ENCODE measurements around the gene HDAC4.

The HDAC4 gene

DNA sequence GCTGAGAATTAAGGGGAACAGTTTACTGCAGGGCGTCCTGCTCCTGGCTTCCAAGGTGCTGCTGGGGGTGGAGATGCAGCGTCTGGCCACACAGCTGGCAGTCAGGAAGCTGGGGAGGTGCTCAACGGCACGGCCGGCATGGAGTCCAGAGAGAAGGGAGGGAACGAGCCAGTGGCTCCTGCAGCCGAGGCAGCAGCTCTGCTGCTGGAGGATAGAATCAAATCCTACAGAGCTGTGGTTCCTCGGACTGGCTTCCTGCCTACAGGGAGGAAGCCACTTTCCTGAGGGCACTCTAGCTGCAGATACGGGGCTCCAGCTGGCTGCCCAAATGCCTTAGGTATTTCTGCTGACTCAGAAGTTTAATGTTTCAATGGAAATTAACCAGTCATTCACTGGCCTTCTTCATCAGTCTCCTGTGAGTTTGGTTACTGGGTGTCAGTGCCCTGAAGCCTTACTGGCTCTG lies 286.7 kb downstream of the HDAC4 start:
- DNase-seq (ENCODE audit: low read depth): no peak
- TF ChIP-seq, protein P1, sequence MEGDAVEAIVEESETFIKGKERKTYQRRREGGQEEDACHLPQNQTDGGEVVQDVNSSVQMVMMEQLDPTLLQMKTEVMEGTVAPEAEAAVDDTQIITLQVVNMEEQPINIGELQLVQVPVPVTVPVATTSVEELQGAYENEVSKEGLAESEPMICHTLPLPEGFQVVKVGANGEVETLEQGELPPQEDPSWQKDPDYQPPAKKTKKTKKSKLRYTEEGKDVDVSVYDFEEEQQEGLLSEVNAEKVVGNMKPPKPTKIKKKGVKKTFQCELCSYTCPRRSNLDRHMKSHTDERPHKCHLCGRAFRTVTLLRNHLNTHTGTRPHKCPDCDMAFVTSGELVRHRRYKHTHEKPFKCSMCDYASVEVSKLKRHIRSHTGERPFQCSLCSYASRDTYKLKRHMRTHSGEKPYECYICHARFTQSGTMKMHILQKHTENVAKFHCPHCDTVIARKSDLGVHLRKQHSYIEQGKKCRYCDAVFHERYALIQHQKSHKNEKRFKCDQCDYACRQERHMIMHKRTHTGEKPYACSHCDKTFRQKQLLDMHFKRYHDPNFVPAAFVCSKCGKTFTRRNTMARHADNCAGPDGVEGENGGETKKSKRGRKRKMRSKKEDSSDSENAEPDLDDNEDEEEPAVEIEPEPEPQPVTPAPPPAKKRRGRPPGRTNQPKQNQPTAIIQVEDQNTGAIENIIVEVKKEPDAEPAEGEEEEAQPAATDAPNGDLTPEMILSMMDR (conservative IDR thresholded peaks at IDR 0.05; ENCODE audit: low read depth, low read length): no peak
- H3K4me3 ChIP-seq (ENCODE audit: low read length): no peak overlapping the region

DNA sequence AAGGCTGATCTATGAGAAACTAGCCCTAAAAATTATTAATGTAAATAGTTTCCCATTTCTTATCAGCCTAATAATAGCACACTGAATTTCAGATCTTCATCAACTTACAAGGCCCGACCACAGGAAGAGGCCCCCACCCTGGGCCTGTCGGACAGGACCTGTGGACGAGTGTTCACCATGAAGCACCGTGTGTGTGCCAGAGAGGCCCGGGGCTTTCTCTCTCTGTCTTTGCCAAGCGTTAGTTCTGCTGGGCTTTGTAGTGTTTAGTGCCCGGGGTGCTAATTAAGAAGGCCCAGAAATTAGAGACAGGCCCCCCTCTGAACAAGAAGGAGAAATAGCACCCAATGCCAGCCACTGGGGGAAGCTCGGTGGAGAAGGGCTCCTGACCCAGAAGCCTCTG lies 287.2 kb downstream of the HDAC4 start:
- no peak for DNase-seq (ENCODE audit: low read depth)
- H3K4me3 ChIP-seq (ENCODE audit: low read length): no peak overlapping the region
- TF ChIP-seq, protein P1 (conservative IDR thresholded peaks at IDR 0.05; ENCODE audit: low read depth, low read length): no peak

DNA sequence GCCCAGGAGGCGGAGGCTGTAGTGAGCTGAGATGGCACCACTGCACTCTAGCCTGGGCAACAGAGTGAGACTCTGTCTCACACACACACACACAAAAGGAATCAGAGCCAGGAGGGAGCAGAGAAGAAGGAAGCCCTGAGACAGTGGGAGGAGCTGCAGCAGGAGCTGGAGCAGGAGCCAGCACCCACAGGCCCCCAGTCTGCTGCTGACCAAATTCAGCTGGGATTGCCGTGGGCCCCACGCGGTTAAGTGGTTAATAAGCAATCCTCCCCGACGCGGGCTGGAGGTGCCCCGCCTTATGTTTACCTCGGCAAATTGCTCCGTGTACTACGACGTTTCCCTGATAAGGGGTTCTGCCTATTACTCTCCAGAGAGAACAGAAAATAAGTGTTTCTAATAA lies 287.6 kb downstream of the HDAC4 start:
- TF ChIP-seq, protein P1 (conservative IDR thresholded peaks at IDR 0.05; ENCODE audit: low read depth, low read length): no peak
- no peak for DNase-seq (ENCODE audit: low read depth)
- no peak overlapping the region for H3K4me3 ChIP-seq (ENCODE audit: low read length)

DNA sequence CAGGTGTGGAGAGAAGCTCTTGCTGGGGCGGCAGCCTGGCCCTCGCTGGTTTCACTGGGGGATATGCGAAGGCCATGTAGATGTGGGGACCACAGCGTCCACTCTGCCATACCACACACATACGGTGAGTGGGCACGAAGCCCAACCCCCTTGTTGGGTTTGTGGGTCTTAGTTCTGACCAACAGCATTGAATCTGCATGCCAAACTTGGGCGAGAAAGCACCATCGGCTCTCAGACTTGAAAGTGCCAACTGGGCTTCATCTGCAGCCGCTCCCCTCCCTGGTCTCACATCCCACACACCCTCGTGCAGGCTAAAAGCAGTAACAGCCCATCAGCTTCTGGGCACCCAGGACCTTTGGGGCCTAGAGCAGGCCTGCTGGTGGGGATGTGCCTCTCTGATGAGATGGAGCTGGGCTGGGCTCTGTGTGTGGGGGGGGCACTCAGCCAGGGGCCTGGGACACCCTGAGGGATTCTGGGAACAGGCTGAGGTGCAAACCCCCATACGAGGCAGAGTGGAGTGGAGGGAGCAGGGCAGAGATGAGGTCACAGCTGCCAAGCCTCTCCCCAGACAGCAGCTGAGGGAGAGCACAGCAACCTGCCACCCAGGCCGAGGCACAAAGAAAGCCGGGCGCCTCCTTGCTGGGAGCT lies 288.6 kb downstream of the HDAC4 start:
- TF ChIP-seq, protein P1 (conservative IDR thresholded peaks at IDR 0.05; ENCODE audit: low read depth, low read length): no peak
- no peak overlapping the region for H3K4me3 ChIP-seq (ENCODE audit: low read length)
- no peak for DNase-seq (ENCODE audit: low read depth)

DNA sequence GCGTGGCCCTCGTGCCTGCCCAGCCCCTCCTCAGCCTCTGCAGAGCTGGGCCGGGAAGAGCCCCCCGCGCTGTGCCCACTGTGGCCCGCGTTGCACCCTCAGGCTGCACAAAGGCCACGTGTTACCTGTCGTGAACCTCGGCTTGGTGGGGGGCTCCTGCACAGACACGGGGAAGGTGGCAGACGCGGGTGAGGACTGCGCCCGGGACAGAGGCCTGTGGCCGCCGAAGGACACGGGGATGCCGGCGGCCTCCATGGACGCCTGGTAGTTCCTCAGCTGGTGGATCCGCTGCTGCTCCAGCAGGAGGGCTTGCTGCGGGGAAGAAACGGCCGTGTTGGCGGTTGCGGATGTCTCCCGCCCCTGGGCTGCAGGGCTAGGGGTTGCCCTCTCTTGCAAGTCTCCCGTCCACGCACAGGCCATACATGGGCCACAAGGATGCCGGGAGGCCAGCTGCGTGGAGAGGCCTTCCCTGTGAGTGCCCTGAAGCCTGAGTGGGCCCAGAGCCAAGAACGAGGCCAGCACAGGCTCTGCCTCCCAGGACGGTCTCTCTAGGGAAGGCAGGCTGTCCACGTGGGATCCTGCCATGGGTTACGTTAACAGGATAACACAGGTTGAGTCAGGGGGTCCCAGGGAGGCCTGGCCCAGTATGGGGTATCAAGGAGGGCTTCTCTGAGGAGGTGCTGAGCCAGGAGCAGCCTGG lies 289.3 kb downstream of the HDAC4 start:
- TF ChIP-seq, protein P1 (conservative IDR thresholded peaks at IDR 0.05; ENCODE audit: low read depth, low read length): no peak
- DNase-seq (ENCODE audit: low read depth): no peak
- H3K4me3 ChIP-seq (ENCODE audit: low read length): no peak overlapping the region

DNA sequence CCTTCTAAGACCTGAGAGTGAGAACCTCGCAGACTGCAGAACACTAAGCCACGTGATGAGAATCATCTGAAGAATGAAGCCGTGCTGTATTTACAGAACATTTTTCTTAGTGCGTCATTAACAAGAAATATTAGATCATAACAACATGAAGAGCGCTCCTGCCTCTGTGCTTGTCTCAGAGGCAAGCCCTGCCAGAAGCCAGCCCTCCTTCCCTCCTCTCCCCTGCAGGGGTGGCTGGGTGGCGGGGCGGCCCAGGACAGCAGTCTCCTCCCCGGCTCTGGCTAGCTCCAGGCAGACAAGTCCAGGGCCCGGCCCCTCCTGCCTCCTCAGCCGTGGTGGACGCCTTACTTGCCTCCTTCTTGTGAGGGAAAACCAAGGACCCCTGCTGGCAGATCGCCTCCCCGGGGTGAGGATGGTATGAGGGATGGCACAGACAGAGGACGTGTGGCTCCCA lies 290.2 kb downstream of the HDAC4 start:
- no peak for DNase-seq (ENCODE audit: low read depth)
- no peak overlapping the region for H3K4me3 ChIP-seq (ENCODE audit: low read length)
- TF ChIP-seq, protein P1 (conservative IDR thresholded peaks at IDR 0.05; ENCODE audit: low read depth, low read length): no peak

Measured in retinal pigment epithelial cell (primary cell).